Heart left ventricle (tissue), 13 donors: ENCODE measurements around the gene SHANK3.

Source experiments
- CTCF ChIP-seq, 12 donors: fragments of 200-600 bp; sonication (generic) in 4 of 12; IDR thresholded peaks; one replicate each; pipeline versions ENCODE4 v1.5.0 to v1.8.0; 2018 to 2022; ENCODE audit warnings: antibody characterized with exemption in 12 of 12, mild to moderate bottlenecking in 5 of 12
- POLR2A ChIP-seq, 2 donors: fragments of 450-650 bp; IDR thresholded peaks; one replicate each; pipeline ENCODE4 v1.6.1; 2017; ENCODE audit warnings: antibody characterized with exemption in 2 of 2, mild to moderate bottlenecking in 2 of 2, moderate library complexity in 2 of 2
- donor health status: ischemic (EF 13 %, LVEDD 7.1; RV severe dilation, severe dysfunction).
- donor health status: DM: no; HTN: yes; CAD: no.
- donor health status: DM: no; HTN: no; CAD: no.
- donor health status: ischemic (EF 25% LVEDD 6.9; RV normal size, moderate dysfunction).
- donor health status: ischemic (EF 25% LVEDD 5.7; RV mildly dilated, moderate dysfunction).
- donor health status: ischemic (EF 35%, LVEDD 5.7; RV mildly dilated, moderate dysfunction).
- donor health status: nonischemic (EF 11% LVEDD 7.7; RV severe dilation, severe dysfunction).
- donor health status: DM: yes; HTN: yes; CAD: no.
- donor health status: PGD.
- donor health status: ischemic (EF 29% LVEDD 5.4; RV normal size, mild dysfunction).
- donor health status: nonischemic (EF 23%, LVEDD 6.1; RV moderate dilation, normal function).

- TF ChIP-seq CTCF (IDR thresholded peaks at IDR 0.05) (no peak), POLR2A (IDR thresholded peaks at IDR 0.05) (no peak)
Measured at GRCh38 chr22:50630376-50630775, 42.2 kb upstream of the SHANK3 start.
